HG03342 (cell line): Measurements from ENCODE around the gene CCSER1.

ENCODE experiments used
- ATAC-seq: cut with Tn5 transposase; IDR thresholded peaks from one replicate; pipeline ENCODE4 v1.9.1; 2021; ENCODE audit warnings: mild to moderate bottlenecking, moderate library complexity; ENCODE audit not compliant: unreplicated experiment

Gene CCSER1

DNA sequence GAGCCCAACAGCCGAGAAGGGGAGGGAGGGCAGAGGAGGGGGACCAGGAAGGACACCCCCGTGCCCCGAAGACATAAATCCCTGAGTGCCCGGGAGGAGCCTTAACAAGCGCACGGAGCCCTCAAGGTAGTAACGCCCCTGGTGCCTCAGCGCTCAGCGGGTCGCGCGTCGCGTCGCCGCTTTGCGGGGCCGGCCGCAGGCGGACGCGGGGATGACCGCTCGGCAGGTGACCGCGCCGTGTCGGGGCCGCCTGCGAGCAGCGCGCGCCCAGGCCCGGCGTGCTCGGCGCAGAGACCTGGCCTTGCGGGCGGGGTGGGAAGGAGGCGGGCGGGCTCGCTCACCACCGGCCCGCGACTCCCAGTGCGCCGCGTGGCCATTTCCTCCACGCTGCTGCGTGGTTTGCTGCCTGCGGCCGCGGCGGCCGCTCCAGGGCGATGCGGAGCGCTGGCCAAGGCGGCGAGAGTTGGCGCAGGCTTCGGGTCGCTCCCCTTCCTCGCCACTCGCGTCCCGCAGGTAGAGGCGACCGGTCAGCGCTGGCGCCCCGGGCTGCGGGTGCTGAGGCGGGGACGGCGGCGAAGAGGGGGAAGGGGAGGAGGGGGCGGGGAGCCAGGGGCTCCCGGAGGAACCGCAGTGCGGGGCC lies 632 bp downstream of the CCSER1 start:
- peak; percentile 19 for ATAC-seq

DNA sequence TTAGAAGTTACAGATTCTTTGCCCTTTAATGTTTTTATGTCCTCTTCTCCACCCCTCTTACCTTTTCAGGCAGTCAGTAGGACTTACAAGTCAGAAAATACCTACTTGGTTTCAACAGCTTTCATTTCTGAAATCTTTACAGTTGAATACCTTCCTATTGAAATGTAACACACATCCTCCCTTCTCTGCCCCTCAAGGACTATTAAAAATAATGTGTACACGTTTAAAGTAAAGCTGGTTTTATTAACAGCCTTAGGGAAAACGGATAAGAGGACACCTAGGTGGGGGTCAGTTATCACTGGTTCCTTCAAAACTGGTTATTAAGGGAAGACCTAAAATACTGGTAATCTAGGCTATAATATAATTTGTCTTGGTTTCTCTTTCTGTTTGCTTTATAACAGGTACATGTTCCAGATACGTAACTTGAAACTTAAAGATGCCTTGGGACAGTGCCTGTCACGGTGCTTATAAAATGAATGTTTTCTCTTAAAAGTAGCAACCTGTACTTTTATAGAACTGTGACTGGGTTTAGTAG lies 1.8 kb downstream of the CCSER1 start:
- peak; percentile 22 for ATAC-seq

DNA sequence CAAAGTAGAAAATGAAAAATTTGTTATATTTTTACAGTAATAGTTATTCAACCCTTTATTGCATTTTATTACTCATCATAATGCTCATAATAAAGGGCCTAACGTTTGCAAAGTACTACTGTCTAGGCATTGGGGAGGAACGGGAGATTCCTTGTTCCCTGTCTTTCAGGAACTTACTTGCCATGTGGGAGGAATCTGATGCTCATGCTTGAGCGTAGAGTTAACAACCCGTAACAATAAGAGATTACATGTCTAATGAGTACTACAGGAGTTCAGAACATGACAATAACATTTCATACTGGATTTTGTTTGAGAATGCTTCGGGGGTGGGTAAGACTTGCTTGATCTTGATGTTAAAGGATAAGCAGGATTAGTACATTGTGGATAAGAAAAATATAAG lies 2.9 kb downstream of the CCSER1 start:
- no peak for ATAC-seq

DNA sequence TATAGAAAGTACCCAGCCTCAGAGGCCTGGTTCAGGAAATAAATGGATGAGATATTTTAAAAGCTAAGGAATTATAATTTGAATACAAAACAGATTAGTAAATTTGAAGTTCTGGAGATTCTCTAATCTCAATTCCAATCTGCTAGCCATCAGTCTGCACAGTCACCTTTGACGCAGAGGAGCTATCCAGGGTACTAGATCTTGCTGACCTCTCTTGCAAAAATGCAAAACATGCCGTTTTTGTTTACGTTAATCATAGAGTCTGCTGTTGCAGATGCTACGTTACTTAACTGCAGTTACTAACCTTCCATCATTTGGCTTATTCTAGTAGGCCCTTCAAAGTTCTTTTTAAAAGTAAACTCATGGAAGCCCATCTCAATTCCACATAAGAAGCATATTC lies 10.4 kb downstream of the CCSER1 start:
- no peak for ATAC-seq

DNA sequence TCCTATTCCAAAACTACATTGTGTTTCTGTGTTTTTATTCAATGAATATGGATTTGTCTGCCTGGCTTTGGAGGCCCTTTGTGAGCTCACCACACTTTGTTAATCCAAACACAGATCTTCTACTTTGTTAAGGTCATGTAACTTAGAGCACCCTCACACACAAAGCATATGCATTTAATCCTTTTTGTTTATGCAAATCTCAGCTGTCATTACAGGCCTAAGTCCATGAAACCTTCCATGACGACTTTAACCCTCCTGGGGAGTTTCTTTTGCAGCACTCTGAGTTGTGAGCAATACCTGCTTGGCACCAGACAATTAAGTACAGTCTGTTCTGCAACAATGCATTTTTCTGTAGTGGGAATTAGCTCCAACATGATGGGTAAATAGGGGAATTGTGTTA lies 14.9 kb downstream of the CCSER1 start:
- ATAC-seq: no peak

DNA sequence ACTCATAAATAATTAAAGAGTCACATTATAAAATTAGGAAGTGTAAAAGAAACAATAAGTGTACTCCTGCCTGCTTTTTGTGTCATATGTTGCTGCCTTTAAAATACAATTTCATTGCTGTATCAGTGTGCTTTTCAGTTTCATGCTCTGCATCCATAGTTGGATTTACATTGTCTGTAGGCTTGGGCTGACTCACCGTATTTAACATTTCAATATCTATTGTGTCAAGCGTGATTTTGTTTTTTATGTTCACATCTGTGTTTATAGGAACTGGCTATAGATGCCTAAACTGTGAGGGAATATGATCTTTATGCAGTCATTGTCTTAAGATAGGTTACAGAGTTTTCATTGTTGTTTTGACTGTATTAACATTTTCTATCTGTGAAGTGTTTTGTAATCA lies 18.1 kb downstream of the CCSER1 start:
- no peak for ATAC-seq

DNA sequence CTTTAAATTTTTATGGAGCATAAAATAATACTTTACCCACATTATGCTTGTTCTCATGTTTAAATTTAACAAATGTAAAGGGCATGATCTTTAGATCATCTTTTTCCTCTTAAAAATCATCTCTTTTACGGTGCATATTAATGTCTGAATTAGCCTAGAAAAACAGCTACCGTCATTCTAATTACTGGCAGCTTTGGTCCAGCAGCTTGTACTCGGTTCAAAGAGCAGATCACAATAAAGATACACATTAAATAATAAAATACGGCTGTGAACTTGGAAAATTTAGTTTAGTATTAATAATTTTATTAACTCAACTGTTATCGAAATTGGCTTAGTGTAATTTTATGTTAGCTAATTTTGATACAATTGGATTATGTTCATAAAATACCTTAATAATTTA lies 19.1 kb downstream of the CCSER1 start:
- ATAC-seq: no peak

DNA sequence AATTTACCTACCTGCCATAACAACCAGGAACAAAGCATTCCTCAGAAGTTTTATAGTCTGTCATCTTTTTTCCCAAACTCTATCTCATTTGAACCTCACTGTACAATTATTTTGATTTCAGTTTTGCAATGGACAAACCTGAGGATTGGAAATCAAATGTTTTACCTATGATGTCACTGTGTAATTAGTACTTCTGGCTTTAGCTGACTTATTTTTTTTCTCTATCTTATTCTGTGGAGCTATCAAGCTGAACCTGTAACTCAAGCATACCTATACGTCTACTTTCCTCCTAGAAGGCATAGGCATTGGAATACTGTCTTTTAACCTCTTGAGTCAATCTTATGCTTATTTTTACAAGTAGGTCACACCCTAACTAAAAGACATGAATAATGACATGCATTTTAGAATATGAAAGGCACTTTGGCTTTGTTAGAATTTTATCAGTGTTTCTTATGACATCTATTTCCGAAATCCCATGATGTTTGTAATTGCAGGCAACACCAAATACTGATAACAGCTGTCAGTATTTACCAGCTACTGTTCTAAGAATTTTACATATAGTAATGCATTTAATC lies 21.5 kb downstream of the CCSER1 start:
- no peak for ATAC-seq

DNA sequence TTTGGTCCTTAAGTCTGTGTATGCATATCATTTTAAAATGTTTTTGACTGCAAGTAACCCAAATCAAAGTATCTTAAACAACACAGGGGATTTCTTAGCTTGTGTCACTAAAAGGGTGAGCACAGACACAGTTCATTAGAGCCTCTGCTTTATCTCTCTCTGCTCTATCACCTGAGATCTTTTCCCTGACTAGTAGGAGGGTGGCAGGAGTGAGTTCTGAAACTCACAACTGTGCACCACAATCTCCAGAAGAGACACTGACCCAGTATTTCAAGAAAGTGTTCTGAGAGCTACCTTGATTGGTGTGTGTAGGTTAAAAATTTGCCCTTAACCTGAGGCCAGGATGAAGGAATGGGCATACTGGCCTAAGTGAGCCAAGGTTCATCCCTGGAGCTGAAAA lies 24.8 kb downstream of the CCSER1 start:
- ATAC-seq: no peak

DNA sequence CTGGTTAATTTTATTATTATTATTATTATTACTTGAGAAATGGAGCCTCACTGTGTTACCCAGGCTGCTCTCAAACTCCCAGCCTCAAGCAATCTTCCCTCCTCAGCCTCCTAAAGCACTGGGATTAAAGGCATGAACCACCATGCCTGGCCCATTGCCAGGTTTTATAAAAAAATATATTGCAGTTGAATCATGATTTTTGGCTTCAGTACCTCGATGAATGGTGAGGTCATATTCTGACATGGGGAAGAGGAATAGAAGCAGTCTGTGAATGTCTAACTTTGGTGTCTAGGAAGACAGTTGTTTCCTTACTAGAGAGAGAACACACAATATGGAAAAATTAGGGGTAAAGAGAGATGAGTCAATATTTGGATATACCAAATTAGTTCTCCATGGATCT lies 32.0 kb downstream of the CCSER1 start:
- ATAC-seq: no peak

DNA sequence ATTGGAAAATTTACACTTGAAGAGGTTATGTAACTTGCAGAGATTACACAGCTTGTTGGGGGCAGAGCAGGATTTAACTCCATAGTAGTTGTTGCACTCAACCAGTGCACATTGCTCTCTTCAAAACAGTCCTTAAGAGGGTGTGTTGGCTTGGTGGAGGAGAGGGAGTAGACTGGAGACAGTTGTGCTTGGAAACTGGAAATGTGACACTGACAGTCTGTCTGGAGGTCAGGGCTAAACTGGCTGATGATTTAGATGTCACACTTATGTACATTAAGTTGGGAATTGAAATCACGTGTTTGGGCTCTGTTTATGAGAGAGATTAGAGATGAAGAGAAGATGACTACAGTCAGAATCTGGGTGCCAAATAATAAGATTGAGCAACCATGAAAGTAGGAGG lies 32.9 kb downstream of the CCSER1 start:
- no peak for ATAC-seq

DNA sequence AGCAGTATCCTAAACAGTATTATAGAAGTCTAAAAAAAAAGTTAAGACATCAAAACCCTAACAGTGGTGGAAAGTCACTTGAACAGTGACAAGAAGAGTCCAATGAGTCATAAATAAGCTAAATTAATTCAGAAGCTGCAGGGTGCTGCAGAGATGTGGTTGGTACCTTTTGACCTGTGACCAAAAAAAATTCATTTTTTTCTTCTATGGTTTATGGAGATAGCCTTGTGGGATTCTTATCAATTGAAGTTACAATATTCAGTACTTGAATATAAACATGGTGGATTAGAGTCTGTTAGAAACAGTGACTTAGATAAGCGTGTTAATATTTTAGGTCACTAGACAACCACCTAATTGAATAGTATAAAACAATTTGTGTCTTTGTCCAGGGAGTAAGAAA lies 35.4 kb downstream of the CCSER1 start:
- ATAC-seq: no peak

DNA sequence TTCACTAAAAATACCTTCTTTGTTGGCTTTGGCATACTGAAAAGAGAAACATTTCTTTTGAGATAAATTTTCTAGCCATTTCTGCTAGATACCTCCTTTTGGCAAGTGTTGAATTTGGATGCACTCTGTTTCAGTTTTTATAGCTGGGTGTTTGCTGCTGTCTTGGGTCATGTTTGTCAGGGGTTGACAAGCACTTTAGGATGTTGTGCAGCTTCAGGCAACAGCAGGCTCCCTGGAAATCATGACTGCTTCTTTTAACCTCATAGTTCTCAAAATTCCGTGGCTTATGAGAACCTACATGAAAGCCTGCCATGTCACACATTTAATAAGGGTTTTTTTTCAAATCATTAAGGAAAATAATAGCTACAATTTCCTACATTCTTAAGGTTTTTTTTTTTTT lies 36.7 kb downstream of the CCSER1 start:
- no peak for ATAC-seq

DNA sequence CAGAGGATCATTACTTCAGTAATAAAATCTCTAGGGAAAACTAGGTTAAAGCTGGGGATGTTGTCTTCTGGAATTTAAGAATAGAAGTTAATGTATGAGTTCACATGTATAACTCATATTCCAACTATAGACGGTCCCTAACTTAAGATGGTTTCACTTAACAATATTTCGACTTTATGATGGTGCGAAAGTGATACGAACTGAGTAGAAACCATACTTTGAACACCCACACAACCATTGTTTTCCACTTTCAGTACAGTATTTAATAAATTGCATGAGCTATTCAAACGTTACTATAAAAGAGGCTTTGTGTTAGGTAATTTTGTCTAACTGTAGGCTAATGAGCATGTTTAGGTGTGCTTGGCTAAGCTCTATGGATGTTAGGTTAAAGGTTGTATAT lies 38.7 kb downstream of the CCSER1 start:
- no peak for ATAC-seq

DNA sequence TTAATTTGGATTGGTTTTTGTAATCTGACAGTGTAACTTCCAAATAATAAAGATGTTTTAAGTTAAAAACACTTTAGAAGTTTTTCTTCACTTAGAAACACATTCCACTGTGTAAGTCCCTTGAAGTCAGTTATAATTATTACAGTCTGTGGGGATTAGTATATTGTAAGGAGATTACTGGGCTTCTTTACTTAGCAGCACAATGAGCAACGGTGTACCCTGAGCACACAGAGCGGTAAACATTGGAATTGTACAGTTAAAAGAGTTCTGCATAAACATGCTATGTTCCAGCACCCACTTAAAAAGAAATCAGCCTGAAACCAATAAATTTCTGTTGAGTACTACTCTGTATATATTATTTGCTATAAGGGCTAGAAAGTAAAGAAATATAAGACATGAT lies 44.3 kb downstream of the CCSER1 start:
- ATAC-seq: no peak

DNA sequence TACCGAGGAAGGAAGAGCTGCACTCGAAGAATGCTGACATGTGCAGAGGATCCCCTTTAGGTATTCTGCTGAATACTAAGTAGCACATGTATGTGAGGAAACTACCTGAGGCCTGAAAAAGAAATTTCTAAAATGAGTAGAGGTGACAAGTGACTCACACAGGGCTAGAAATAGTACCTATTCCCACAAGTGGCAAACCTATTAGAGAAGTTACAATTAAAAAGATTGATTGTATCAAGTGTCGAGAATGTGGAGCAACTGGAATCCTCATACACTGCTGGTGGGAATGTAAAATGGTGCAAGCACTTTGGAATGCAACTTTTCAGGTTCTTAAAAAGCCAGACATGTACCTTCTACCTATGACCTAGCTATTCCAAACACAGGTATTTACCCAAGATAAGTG lies 47.4 kb downstream of the CCSER1 start:
- no peak for ATAC-seq

DNA sequence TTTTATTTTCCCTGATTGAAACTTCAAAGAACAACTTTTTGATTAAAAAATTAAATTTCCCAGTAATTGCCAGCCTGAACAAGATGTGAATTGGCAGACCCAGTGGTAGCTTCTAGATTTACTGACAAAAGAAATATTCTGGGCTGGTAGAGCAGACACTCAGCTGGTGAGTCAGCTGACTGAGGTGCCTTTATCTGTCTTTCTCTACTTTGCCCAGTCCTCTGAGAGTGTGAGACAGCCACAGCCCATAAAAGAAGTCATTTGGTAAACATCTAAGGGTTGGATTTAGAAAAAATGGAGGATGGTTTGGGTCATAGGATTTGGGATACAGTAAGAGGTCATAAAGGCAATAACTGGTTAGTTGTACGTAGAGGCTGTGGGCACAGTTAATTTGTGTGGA lies 54.5 kb downstream of the CCSER1 start:
- no peak for ATAC-seq

DNA sequence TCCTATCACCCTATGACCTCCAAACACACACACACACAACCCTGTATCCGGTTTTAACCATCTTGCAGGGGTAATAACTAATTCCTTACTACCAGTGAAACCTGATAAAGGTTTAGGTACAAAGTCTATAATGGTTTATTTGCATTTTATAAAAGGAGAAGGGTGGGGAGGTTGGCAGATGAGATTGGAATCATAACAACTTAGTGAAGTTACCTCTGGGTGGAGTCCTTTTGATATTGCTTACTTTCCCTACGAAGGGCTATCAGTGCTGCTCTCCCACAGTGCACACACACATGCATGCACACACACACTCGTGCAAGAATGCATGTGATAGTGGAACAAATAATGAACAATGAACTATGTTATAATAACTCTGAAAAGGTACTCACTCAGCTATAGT lies 56.1 kb downstream of the CCSER1 start:
- no peak for ATAC-seq

DNA sequence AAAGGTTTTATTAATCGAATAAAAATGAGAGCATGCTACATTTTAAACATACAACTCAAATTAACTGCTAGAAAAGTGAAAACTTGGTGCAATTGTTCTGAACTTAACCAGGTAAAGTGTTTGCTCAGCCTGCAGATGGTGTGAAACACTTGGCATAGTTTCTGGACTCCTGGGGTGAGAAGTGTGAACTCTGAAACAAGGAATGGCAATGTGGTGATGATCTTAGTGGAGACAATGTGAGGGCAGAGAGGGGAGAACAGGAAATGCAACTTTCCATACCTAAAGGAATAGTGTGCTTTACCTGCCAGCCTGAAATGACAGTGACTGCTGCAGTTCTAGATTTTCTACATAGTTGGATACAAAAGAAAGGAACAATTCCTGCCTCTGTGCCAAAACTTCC lies 57.4 kb downstream of the CCSER1 start:
- ATAC-seq: no peak

DNA sequence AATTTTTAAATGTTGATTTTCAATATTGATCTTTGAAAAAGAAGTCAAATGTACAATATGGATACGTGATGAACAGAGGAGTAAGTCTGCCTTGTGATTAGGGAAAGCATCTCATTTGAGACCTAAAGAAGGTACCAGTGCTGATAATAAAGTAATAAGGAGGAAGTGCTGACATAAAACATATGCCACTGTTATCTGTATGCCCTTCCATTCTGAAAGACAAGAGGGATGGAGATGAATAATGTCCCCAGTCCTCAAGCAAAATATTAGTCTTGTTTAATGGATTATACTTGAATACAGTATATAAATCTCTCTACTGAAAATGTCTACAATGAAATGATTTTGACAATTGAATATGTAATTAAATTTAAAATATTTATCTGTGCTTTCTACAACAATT lies 58.2 kb downstream of the CCSER1 start:
- ATAC-seq: no peak

DNA sequence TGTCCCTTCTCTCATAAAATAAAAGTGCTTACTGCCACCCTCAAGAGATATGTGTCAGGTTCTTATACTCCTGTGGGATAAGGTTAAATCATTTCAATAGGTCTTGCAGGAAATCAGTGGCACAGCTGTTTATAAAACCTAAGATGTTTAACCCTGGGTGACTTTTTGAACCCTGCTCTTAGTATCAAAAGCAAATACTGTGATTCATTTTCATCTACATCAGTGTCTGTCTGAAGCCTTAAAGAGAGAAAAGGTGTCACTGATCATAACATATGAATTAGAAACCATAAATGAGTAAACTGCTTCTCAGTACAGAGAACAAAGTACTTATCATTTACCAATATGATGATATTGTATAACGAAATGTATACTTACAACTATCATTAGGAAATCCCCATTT lies 59.0 kb downstream of the CCSER1 start:
- ATAC-seq: no peak

DNA sequence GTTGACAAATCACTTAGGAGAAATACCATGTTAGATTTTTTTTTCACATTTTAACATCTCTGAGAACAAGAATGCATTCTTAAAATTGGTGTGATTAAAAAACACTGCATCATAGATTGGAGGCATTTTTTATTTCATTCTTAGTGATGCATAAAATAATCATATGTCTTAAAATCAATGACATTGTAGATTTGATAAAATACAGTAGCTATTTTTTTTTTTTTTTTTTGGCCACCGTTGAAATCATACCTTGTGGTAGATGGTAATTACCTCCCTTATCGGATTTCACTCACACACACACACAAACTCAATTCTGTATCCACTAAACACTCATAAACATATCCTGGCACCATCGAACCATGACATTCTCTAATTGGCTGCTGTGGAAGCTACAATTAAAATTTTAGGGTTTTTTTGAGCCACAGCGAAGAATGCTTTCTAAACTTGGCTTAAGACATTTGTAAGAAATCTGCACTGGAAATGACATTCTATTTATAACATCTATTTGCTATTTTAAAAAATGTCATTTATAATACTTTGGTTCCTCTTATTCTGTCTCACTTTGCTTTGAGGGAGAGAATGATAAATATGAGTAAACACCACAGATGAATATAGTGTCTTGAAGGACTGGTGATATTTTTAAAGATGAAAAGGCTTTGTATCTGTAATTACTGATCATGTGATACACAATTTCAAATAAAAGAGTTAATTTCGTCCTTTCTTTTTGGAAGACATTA lies 60.1 kb downstream of the CCSER1 start:
- ATAC-seq: no peak
